ENCODE measurements around the gene ARL8B. TPM values are rescaled to one million over a fixed set of nuclear protein-coding genes. Genes with fewer than 3 reads are reported as not detected.
A peak's percentile ranks its signal among the peaks of the same experiment; 100 is the strongest.

The ARL8B gene
- total and polyA plus RNA-seq, 9 of the 15 experiments (the other 6 are each of a cell fraction or from before 2014, with no cell fraction given), result 28.5 to 99.4 (median 77.2) TPM

GRCh38 chr3:5185093-5185673, 63.1 kb downstream of the ARL8B start:
- Histone ChIP-seq H3K4me2 (ENCODE audit: insufficient read depth, low read length) (peak overlapping the region; percentile 16), H2AFZ (ENCODE audit: low read depth, low read length) (no peak overlapping the region), H3K36me3 (ENCODE audit: control insufficient read depth, insufficient read depth, low read length) (peaks cover 23% of the 10 kb centered on the region), H3K27ac (ENCODE audit: extremely low read depth, low read depth, low read length) (peak overlapping the region; percentile 97; the same call in 1 of the 3 replicates), H3K9ac (ENCODE audit: insufficient read depth in 1 of 2, low read depth in 2 of 2, low read length in 2 of 2) (peak overlapping the region in 1 of 2 experiments; percentile 3; a peak in 1 of 4 replicates), H3K9me3 (replicated peaks; ENCODE audit: control insufficient read depth, insufficient read depth, low read depth, low read length) (no peaks in the 10 kb centered on the region), H3K9me1 (ENCODE audit: control insufficient read depth, insufficient read depth, low read length) (peaks cover 4% of the 10 kb centered on the region), H3K79me2 (ENCODE audit: control insufficient read depth, insufficient read depth, low read length) (peaks cover 35% of the 10 kb centered on the region), H4K20me1 (replicated peaks; ENCODE audit: control insufficient read depth, insufficient read depth, low read length) (peaks cover 11% of the 10 kb centered on the region), H3K27me3 (ENCODE audit: control insufficient read depth in 2 of 2, insufficient read depth in 2 of 2, low read length in 2 of 2) (no peaks in the 10 kb centered on the region), H3K4me3 (no peak overlapping the region), H3K4me1 (replicated peaks in 1 of 2; ENCODE audit: control insufficient read depth in 2 of 2, insufficient read depth in 2 of 2, low read length in 2 of 2) (peaks cover 21 to 36% of the 10 kb centered on the region in 2 experiments)
- ChIA-PET POLR2A (interaction anchor here (0.8 to 4.3 kb wide), 8 partner anchors 11 to 202 kb away, joined by 3 to 33 read pairs (median 6); no protein-coding TSS in a partner anchor), CTCF (ENCODE audit: low intra/inter-chr PET ratio) (interaction anchor here (0.6 kb wide), 1 partner anchor 204 kb away, joined by 3 read pairs; no protein-coding TSS in a partner anchor)
- no peak for DNase-seq (ENCODE audit: extremely low read depth in 1 of 4, low spot score in 3 of 4)
- WGBS (ENCODE audit: insufficient coverage, low coverage, missing lambda C conversion rate), result 18% methylated on average over 5 of the region's 5 CpGs
- in situ Hi-C loops (cut with MboI), result no loop called here
- no TSS peak for BruUV-seq (replicated peaks)
- FAIRE-seq, result no peak
- intact Hi-C loops (cut with micrococcal nuclease), result loop anchor here (5.0 kb wide), 3 partner anchors 113 to 473 kb away; partner anchors contain the start of gene BHLHE40
- no peak for ATAC-seq
- TF ChIP-seq E2F8 (IDR thresholded peaks at IDR 0.05; ENCODE audit: low read depth, partially characterized antibody) (peak; percentile 19), ARID2 (IDR thresholded peaks at IDR 0.05) (no peak), CBFA2T2 (conservative IDR thresholded peaks at IDR 0.05) (0 out of 2 replicates have a peak, but pooled peaks have one; percentile 7), ZNF445 (CRISPR knock-in tag; IDR thresholded peaks at IDR 0.05; ENCODE audit: low read depth) (no peak), CEBPB (tag; IDR thresholded peaks at IDR 0.05) (peak; percentile 59; the same call in 1 of the 2 replicates), CSDE1 (IDR thresholded peaks at IDR 0.05) (no peak), SREBF1 (IDR thresholded peaks at IDR 0.05; ENCODE audit: borderline replicate concordance, low read depth, low read length) (no peak), SOX6 (IDR thresholded peaks at IDR 0.05) (0 out of 2 replicates have a peak, but pooled peaks have one; percentile 45), ZNF511 (CRISPR knock-in tag; IDR thresholded peaks at IDR 0.05) (no peak)
- TF ChIP-seq, protein P1, sequence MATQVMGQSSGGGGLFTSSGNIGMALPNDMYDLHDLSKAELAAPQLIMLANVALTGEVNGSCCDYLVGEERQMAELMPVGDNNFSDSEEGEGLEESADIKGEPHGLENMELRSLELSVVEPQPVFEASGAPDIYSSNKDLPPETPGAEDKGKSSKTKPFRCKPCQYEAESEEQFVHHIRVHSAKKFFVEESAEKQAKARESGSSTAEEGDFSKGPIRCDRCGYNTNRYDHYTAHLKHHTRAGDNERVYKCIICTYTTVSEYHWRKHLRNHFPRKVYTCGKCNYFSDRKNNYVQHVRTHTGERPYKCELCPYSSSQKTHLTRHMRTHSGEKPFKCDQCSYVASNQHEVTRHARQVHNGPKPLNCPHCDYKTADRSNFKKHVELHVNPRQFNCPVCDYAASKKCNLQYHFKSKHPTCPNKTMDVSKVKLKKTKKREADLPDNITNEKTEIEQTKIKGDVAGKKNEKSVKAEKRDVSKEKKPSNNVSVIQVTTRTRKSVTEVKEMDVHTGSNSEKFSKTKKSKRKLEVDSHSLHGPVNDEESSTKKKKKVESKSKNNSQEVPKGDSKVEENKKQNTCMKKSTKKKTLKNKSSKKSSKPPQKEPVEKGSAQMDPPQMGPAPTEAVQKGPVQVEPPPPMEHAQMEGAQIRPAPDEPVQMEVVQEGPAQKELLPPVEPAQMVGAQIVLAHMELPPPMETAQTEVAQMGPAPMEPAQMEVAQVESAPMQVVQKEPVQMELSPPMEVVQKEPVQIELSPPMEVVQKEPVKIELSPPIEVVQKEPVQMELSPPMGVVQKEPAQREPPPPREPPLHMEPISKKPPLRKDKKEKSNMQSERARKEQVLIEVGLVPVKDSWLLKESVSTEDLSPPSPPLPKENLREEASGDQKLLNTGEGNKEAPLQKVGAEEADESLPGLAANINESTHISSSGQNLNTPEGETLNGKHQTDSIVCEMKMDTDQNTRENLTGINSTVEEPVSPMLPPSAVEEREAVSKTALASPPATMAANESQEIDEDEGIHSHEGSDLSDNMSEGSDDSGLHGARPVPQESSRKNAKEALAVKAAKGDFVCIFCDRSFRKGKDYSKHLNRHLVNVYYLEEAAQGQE (IDR thresholded peaks at IDR 0.05; ENCODE audit: borderline replicate concordance), result no peak
- TF ChIP-seq, protein P1 (CRISPR knock-in tag; IDR thresholded peaks at IDR 0.05; ENCODE audit: low read depth), result no peak

All from K562 (cell line).